ENCODE data around the gene ANP32B.
"Not testable (repeated sequence)": the region's sequence is repeated elsewhere in the genome, so short reads cannot be mapped to it uniquely, and the experiment has no call there.

Gene ANP32B

GRCh38 chr9:97964901-97965300, 18.2 kb upstream of the ANP32B start:
- DNase-seq, result no peak

- DNase-seq, result no peak
Measured at GRCh38 chr9:97966493-97966892, 16.6 kb upstream of the ANP32B start.

GRCh38 chr9:97969014-97969413, 14.1 kb upstream of the ANP32B start:
- DNase-seq, result no peak

- DNase-seq, result no peak
Measured at GRCh38 chr9:97970165-97970564, 13.0 kb upstream of the ANP32B start.

GRCh38 chr9:97972753-97973152, 10.4 kb upstream of the ANP32B start:
- no peak for DNase-seq

- no peak for DNase-seq
Measured at GRCh38 chr9:97975376-97975775, 7.8 kb upstream of the ANP32B start.

GRCh38 chr9:97976633-97977032, 6.5 kb upstream of the ANP32B start:
- not testable (repeated sequence) for DNase-seq

- no peak for DNase-seq
Measured at GRCh38 chr9:97978371-97979130, 4.6 kb upstream of the ANP32B start.

GRCh38 chr9:97979788-97980478, 3.2 kb upstream of the ANP32B start:
- DNase-seq, result no peak

GRCh38 chr9:97980479-97980803, 2.7 kb upstream of the ANP32B start:
- DNase-seq, result no peak

GRCh38 chr9:97980918-97981845, 2.0 kb upstream of the ANP32B start:
- DNase-seq, result no peak

- DNase-seq, result no peak
Measured at GRCh38 chr9:97981846-97982682, 1.1 kb upstream of the ANP32B start.

GRCh38 chr9:97983589-97984187, 547 bp downstream of the ANP32B start:
- peak; percentile 77 for DNase-seq

GRCh38 chr9:97984188-97985057, 1.3 kb downstream of the ANP32B start:
- DNase-seq, result peak; percentile 85

GRCh38 chr9:97985058-97985861, 2.1 kb downstream of the ANP32B start:
- no peak for DNase-seq

GRCh38 chr9:97987487-97987886, 4.3 kb downstream of the ANP32B start:
- no peak for DNase-seq

- no peak for DNase-seq
Measured at GRCh38 chr9:97990259-97990658, 7.1 kb downstream of the ANP32B start.

- no peak for DNase-seq
Measured at GRCh38 chr9:97991818-97992217, 8.7 kb downstream of the ANP32B start.

GRCh38 chr9:97992219-97992618, 9.1 kb downstream of the ANP32B start:
- no peak for DNase-seq

GRCh38 chr9:97993000-97993399, 9.9 kb downstream of the ANP32B start:
- no peak for DNase-seq
